ENCODE measurements around the gene SLFN11. TPM values are rescaled to one million over a fixed set of nuclear protein-coding genes. Genes with fewer than 3 reads are reported as not detected.
"Not testable (repeated sequence)": the region's sequence is repeated elsewhere in the genome, so short reads cannot be mapped to it uniquely, and the experiment has no call there.

SLFN11 gene
- total and polyA plus RNA-seq, 3 experiments from 2014 or later, result 17.0 to 48.4 (median 39.5) TPM

- peak overlapping the region in 3 of 8 donors; percentile 29 to 46 (median 34) for H3K27ac Mint-ChIP-seq
- peaks cover 11% of the 10 kb centered on the region for H3K4me1 ChIP-seq (ENCODE audit: insufficient read depth, low read length)
- no peak for DNase-seq
- H3K4me3 ChIP-seq (ENCODE audit: low read length), result no peak overlapping the region
- H3K36me3 ChIP-seq (ENCODE audit: insufficient read depth, low read length), result no peaks in the 10 kb centered on the region
- peaks cover 8 to 13% (median 10%) of the 10 kb centered on the region in 5 donors for H3K9me3 Mint-ChIP-seq
- CTCF ChIA-PET, result interaction anchor here (0.9 to 1.0 kb wide), 2 partner anchors 36 to 196 kb away, joined by 3 read pairs; no protein-coding TSS in a partner anchor
- peaks cover 19 to 42% (median 23%) of the 10 kb centered on the region in 3 donors for H3K4me1 Mint-ChIP-seq
- no peak overlapping the region for H3K27ac ChIP-seq (ENCODE audit: low read depth, low read length)
- no peaks in the 10 kb centered on the region for H3K27me3 Mint-ChIP-seq
- POLR2A ChIA-PET, result interaction anchor here (0.9 to 1.0 kb wide), 2 partner anchors 24 to 94 kb away, joined by 3 read pairs; partner anchors contain the start of gene SLFN5
- H3K36me3 Mint-ChIP-seq, result peaks cover 15 to 21% (median 16%) of the 10 kb centered on the region in 3 donors
- H3K4me3 Mint-ChIP-seq, result no peak overlapping the region
- H3K9me3 ChIP-seq (ENCODE audit: low read length), result no peaks in the 10 kb centered on the region
- H3K27me3 ChIP-seq (ENCODE audit: insufficient read depth, low read length, poor library complexity, severe bottlenecking), result no peaks in the 10 kb centered on the region
Observed at GRCh38 chr17:35337364-35337763, 36.1 kb downstream of the SLFN11 start.

- H3K27me3 ChIP-seq (ENCODE audit: insufficient read depth, low read length, poor library complexity, severe bottlenecking); DNase-seq; H3K4me3 Mint-ChIP-seq; H3K4me1 ChIP-seq (ENCODE audit: insufficient read depth, low read length); H3K36me3 ChIP-seq (ENCODE audit: insufficient read depth, low read length); H3K9me3 ChIP-seq (ENCODE audit: low read length); H3K27me3 Mint-ChIP-seq; H3K9me3 Mint-ChIP-seq; POLR2A ChIA-PET; H3K4me3 ChIP-seq (ENCODE audit: low read length); H3K27ac ChIP-seq (ENCODE audit: low read depth, low read length); H3K27ac Mint-ChIP-seq: not testable (repeated sequence)
- CTCF ChIA-PET, result interaction anchor here (0.8 to 1.0 kb wide), 3 partner anchors 21 to 431 kb away, joined by 3 read pairs; no protein-coding TSS in a partner anchor
- peaks cover 5 to 45% (median 16%) of the 10 kb centered on the region in 3 donors for H3K4me1 Mint-ChIP-seq
- peaks cover 23 to 50% (median 32%) of the 10 kb centered on the region in 3 donors for H3K36me3 Mint-ChIP-seq
Observed at GRCh38 chr17:35333578-35333977, 39.8 kb downstream of the SLFN11 start.

- Histone ChIP-seq H3K4me1 (ENCODE audit: insufficient read depth, low read length) (no peaks in the 10 kb centered on the region), H3K9me3 (ENCODE audit: low read length) (no peaks in the 10 kb centered on the region), H3K36me3 (ENCODE audit: insufficient read depth, low read length) (peaks cover 10% of the 10 kb centered on the region), H3K4me3 (ENCODE audit: low read length) (no peak overlapping the region), H3K27me3 (ENCODE audit: insufficient read depth, low read length, poor library complexity, severe bottlenecking) (no peaks in the 10 kb centered on the region), H3K27ac (ENCODE audit: low read depth, low read length) (no peak overlapping the region)
- POLR2A ChIA-PET, result no interaction called here
- no peaks in the 10 kb centered on the region for H3K27me3 Mint-ChIP-seq
- H3K27ac Mint-ChIP-seq, result no peak overlapping the region
- H3K4me3 Mint-ChIP-seq, result no peak overlapping the region
- peaks cover 40 to 76% (median 42%) of the 10 kb centered on the region in 3 donors for H3K36me3 Mint-ChIP-seq
- DNase-seq, result no peak
- peaks cover 12 to 38% (median 25%) of the 10 kb centered on the region in 3 donors for H3K4me1 Mint-ChIP-seq
- H3K9me3 Mint-ChIP-seq, result no peaks in the 10 kb centered on the region
- CTCF ChIA-PET, result interaction anchor here (1.6 kb wide), 1 partner anchor 10 kb away, joined by 5 read pairs; no protein-coding TSS in a partner anchor
Observed at GRCh38 chr17:35322749-35323148, 50.7 kb downstream of the SLFN11 start.

GRCh38 chr17:35315971-35316370, 57.5 kb downstream of the SLFN11 start:
- Mint-ChIP-seq H3K27me3 (no peaks in the 10 kb centered on the region), H3K27ac (peak overlapping the region; percentile 41 to 99 (median 90)), H3K4me1 (peaks cover 54 to 74% (median 73%) of the 10 kb centered on the region in 3 donors), H3K36me3 (peaks cover 4 to 21% (median 6%) of the 10 kb centered on the region in 3 donors), H3K9me3 (no peaks in the 10 kb centered on the region), H3K4me3 (peak overlapping the region in 4 of 7 donors; percentile 88 to 99 (median 96))
- no peak overlapping the region for H3K27ac ChIP-seq (ENCODE audit: low read depth, low read length)
- no peak for DNase-seq
- H3K4me1 ChIP-seq (ENCODE audit: insufficient read depth, low read length), result peaks cover 25% of the 10 kb centered on the region
- H3K27me3 ChIP-seq (ENCODE audit: insufficient read depth, low read length, poor library complexity, severe bottlenecking), result no peaks in the 10 kb centered on the region
- H3K9me3 ChIP-seq (ENCODE audit: low read length), result no peaks in the 10 kb centered on the region
- CTCF ChIA-PET, result interaction anchor here (7.4 kb wide), 1 partner anchor 220 kb away, joined by 167 read pairs; the partner anchor contains the start of gene SLFN12L
- POLR2A ChIA-PET, result no interaction called here
- no peaks in the 10 kb centered on the region for H3K36me3 ChIP-seq (ENCODE audit: insufficient read depth, low read length)
- no peak overlapping the region for H3K4me3 ChIP-seq (ENCODE audit: low read length)

- no peak overlapping the region for H3K27ac ChIP-seq (ENCODE audit: low read depth, low read length)
- H3K4me1 ChIP-seq (ENCODE audit: insufficient read depth, low read length), result peaks cover 25% of the 10 kb centered on the region
- H3K27me3 ChIP-seq (ENCODE audit: insufficient read depth, low read length, poor library complexity, severe bottlenecking), result no peaks in the 10 kb centered on the region
- Mint-ChIP-seq H3K4me3 (peak overlapping the region; percentile 88 to 100 (median 98)), H3K27ac (peak overlapping the region; percentile 75 to 99 (median 98)), H3K36me3 (peaks cover 4 to 19% (median 6%) of the 10 kb centered on the region in 3 donors), H3K9me3 (no peaks in the 10 kb centered on the region), H3K4me1 (peaks cover 54 to 74% (median 73%) of the 10 kb centered on the region in 3 donors), H3K27me3 (no peaks in the 10 kb centered on the region)
- CTCF ChIA-PET, result interaction anchor here (7.4 kb wide), 1 partner anchor 220 kb away, joined by 167 read pairs; the partner anchor contains the start of gene SLFN12L
- H3K36me3 ChIP-seq (ENCODE audit: insufficient read depth, low read length), result no peaks in the 10 kb centered on the region
- H3K9me3 ChIP-seq (ENCODE audit: low read length), result no peaks in the 10 kb centered on the region
- H3K4me3 ChIP-seq (ENCODE audit: low read length), result no peak overlapping the region
- POLR2A ChIA-PET, result interaction anchor here (1.6 kb wide), 1 partner anchor 222 kb away, joined by 3 read pairs; no protein-coding TSS in a partner anchor
- no peak for DNase-seq
Observed at GRCh38 chr17:35315283-35315682, 58.1 kb downstream of the SLFN11 start.

GRCh38 chr17:35314415-35315216, 58.8 kb downstream of the SLFN11 start:
- Mint-ChIP-seq H3K36me3 (peaks cover 3 to 13% (median 3%) of the 10 kb centered on the region in 3 donors), H3K4me1 (peaks cover 54 to 71% (median 69%) of the 10 kb centered on the region in 3 donors), H3K4me3 (peak overlapping the region; percentile 92 to 100 (median 98)), H3K9me3 (no peaks in the 10 kb centered on the region), H3K27me3 (no peaks in the 10 kb centered on the region), H3K27ac (peak overlapping the region; percentile 90 to 99 (median 98))
- Histone ChIP-seq H3K4me3 (ENCODE audit: low read length) (peak overlapping the region; percentile 83), H3K27ac (ENCODE audit: low read depth, low read length) (no peak overlapping the region), H3K36me3 (ENCODE audit: insufficient read depth, low read length) (no peaks in the 10 kb centered on the region), H3K4me1 (ENCODE audit: insufficient read depth, low read length) (peaks cover 25% of the 10 kb centered on the region), H3K9me3 (ENCODE audit: low read length) (no peaks in the 10 kb centered on the region), H3K27me3 (ENCODE audit: insufficient read depth, low read length, poor library complexity, severe bottlenecking) (no peaks in the 10 kb centered on the region)
- peak in 1 of 5 donors; percentile 10 for DNase-seq
- ChIA-PET CTCF (interaction anchor here (1.7 to 7.4 kb wide), 5 partner anchors 59 to 221 kb away, joined by 3 to 167 read pairs (median 13); partner anchors contain the start of genes SLFN11 and SLFN12L), POLR2A (interaction anchor here (0.5 to 3.0 kb wide), 6 partner anchors 31 to 225 kb away, joined by 3 to 22 read pairs (median 9); partner anchors contain the start of gene SLFN11)

- POLR2A ChIA-PET, result interaction anchor here (0.5 to 3.0 kb wide), 14 partner anchors 23 to 273 kb away, joined by 3 to 22 read pairs (median 6); partner anchors contain the start of genes AP2B1, PEX12, SLFN11 and SLFN12L
- peak overlapping the region; percentile 83 for H3K4me3 ChIP-seq (ENCODE audit: low read length)
- H3K9me3 ChIP-seq (ENCODE audit: low read length), result no peaks in the 10 kb centered on the region
- H3K36me3 Mint-ChIP-seq, result peaks cover 0 to 8% (median 0%) of the 10 kb centered on the region in 3 donors
- CTCF ChIA-PET, result interaction anchor here (0.6 to 7.4 kb wide), 18 partner anchors 10 to 300 kb away, joined by 3 to 167 read pairs (median 5); partner anchors contain the start of genes PEX12, SLFN11 and SLFN12L
- H3K27ac Mint-ChIP-seq, result peak overlapping the region; percentile 90 to 99 (median 98)
- no peaks in the 10 kb centered on the region for H3K36me3 ChIP-seq (ENCODE audit: insufficient read depth, low read length)
- peak; percentile 2 to 53 (median 23) for DNase-seq
- H3K4me1 Mint-ChIP-seq, result peaks cover 50 to 71% (median 63%) of the 10 kb centered on the region in 3 donors
- H3K27me3 ChIP-seq (ENCODE audit: insufficient read depth, low read length, poor library complexity, severe bottlenecking), result no peaks in the 10 kb centered on the region
- peak overlapping the region; percentile 92 to 100 (median 98) for H3K4me3 Mint-ChIP-seq
- no peaks in the 10 kb centered on the region for H3K27me3 Mint-ChIP-seq
- H3K4me1 ChIP-seq (ENCODE audit: insufficient read depth, low read length), result peaks cover 25% of the 10 kb centered on the region
- peaks cover 0 to 6% (median 0%) of the 10 kb centered on the region in 5 donors for H3K9me3 Mint-ChIP-seq
- peak overlapping the region; percentile 87 for H3K27ac ChIP-seq (ENCODE audit: low read depth, low read length)
Observed at GRCh38 chr17:35313875-35314409, 59.5 kb downstream of the SLFN11 start.

Measured in CD8-positive, alpha-beta memory T cell (primary cell).